HFFc6 (cell line): Measurements from ENCODE around the gene HOXD9. TPM values are rescaled to one million over a fixed set of nuclear protein-coding genes. Genes with fewer than 3 reads are reported as not detected.

Experiments used
- DNase-seq: peaks from one replicate; pipeline ENCODE4 v3.0.0-alpha.2; 2018
- H3K27ac Mint-ChIP-seq: 2 replicates; pipeline ENCODE4 v1.8.0; 2020; ENCODE audit warnings: mild to moderate bottlenecking, mixed read lengths
- H3K27me3 Mint-ChIP-seq: 2 replicates; pipeline ENCODE4 v1.8.0; 2021; ENCODE audit warnings: mild to moderate bottlenecking, moderate library complexity, mixed read lengths; ENCODE audit not compliant: insufficient read depth
- H3K36me3 Mint-ChIP-seq: 2 replicates; pipeline ENCODE4 v1.8.0; 2021; ENCODE audit warnings: low read depth, mixed read lengths
- H3K4me1 Mint-ChIP-seq: 2 replicates; pipeline ENCODE4 v1.8.0; 2020; ENCODE audit warnings: low read depth, mixed read lengths
- H3K4me3 Mint-ChIP-seq: 2 replicates; pipeline ENCODE4 v1.8.0; 2020; ENCODE audit warnings: mild to moderate bottlenecking, moderate library complexity, mixed read lengths
- H3K9me3 Mint-ChIP-seq: 2 replicates; pipeline ENCODE4 v1.8.0; 2020; ENCODE audit warnings: mild to moderate bottlenecking, mixed read lengths
- CTCF ChIP-seq: fragments of 200-600 bp; sonication (generic); IDR thresholded peaks from 2 replicates; pipeline ENCODE4 v1.5.0; 2021; ENCODE audit warnings: antibody characterized with exemption, mild to moderate bottlenecking
- total RNA-seq, 6 experiments: library from RNA; stranded (reverse); fragmentation: NEBNext Ultra II Directional; extraction: Animal tissue kit (Norgen Biotek cat#: 25700); gene quantifications; 2 replicates in 1 of 6; 3 replicates in 5 of 6; pipeline ENCODE4 v1.2.3, GENCODE V29; 2021

HOXD9 gene
- total RNA-seq, 6 experiments from 2014 or later = 2.1 to 2.7 (median 2.4) TPM

- Mint-ChIP-seq H3K27me3 (peaks cover 37% of the 10 kb centered on the region), H3K9me3 (no peaks in the 10 kb centered on the region), H3K36me3 (peaks cover 8% of the 10 kb centered on the region; the same call in 1 of the 2 replicates), H3K4me1 (peaks cover 27% of the 10 kb centered on the region), H3K4me3 (peak overlapping the region; percentile 86; the same call in 1 of the 2 replicates), H3K27ac (no peak overlapping the region)
- DNase-seq = no peak
- TF ChIP-seq CTCF = no peak
Measured at GRCh38 chr2:176094349-176094748, 28.2 kb upstream of the HOXD9 start.

GRCh38 chr2:176095421-176095820 lies 27.1 kb upstream of the HOXD9 start:
- H3K4me3 Mint-ChIP-seq = no peak overlapping the region
- no peak overlapping the region for H3K27ac Mint-ChIP-seq
- H3K9me3 Mint-ChIP-seq = no peaks in the 10 kb centered on the region
- DNase-seq = no peak
- peaks cover 30% of the 10 kb centered on the region for H3K27me3 Mint-ChIP-seq
- peaks cover 27% of the 10 kb centered on the region for H3K4me1 Mint-ChIP-seq
- TF ChIP-seq CTCF = no peak
- peaks cover 8% of the 10 kb centered on the region; the same call in 1 of the 2 replicates for H3K36me3 Mint-ChIP-seq

- DNase-seq = no peak
- Mint-ChIP-seq H3K36me3 (peaks cover 8% of the 10 kb centered on the region; the same call in 1 of the 2 replicates), H3K27me3 (peaks cover 24% of the 10 kb centered on the region)
Measured at GRCh38 chr2:176096243-176096985, 26.1 kb upstream of the HOXD9 start.

DNA sequence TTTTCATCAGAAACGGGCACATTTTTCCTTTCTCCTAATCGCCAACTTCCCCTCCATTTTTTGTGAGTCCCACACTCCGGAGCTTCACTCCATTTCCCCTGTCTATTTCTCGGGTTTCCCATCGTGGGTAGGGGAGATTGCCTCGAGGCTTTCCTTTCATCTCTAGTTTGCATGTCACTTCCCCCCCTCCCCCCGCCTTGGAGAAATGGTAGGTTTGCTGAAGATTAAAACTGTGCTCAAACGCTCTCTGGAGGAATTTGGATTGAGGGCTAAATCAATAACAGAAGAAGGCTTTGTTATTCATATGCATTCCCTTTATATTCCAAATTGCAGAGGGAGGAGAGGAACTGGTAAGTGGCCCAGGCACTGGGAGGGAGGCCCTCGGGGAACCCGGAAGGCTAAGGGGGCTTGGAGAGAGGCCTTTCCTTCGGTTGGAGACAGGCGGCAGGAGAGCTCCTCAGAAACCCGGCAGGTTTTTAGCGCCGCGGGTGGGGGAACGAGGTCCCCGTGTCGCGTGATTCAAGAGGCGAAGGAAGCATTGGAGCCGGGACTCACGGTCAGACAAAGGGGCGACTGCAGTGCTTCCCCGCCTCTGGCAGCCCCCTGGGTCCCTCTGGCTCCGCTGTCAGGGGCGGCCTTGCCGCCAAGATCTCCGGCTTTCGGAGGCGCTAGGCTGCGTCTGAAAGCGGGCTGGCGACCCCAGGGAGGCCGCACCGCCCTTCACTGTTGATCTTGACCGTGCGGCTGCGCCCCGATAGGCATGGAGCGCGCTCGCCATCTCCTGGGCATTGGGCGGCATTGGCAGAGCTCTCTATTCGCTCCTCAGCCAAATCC lies 25.3 kb upstream of the HOXD9 start:
- peak; percentile 87 for TF ChIP-seq CTCF
- Mint-ChIP-seq H3K27ac (peak overlapping the region; percentile 87), H3K4me1 (peaks cover 27% of the 10 kb centered on the region), H3K4me3 (peak overlapping the region; percentile 85), H3K27me3 (peaks cover 23% of the 10 kb centered on the region), H3K36me3 (peaks cover 8% of the 10 kb centered on the region; the same call in 1 of the 2 replicates), H3K9me3 (no peaks in the 10 kb centered on the region)
- DNase-seq = peak; percentile 65

More at GRCh38 chr2:176096243-176096985, 26.1 kb upstream of the HOXD9 start:
- peak overlapping the region; percentile 87 for H3K27ac Mint-ChIP-seq
- TF ChIP-seq CTCF = no peak
- H3K9me3 Mint-ChIP-seq = no peaks in the 10 kb centered on the region
- H3K4me3 Mint-ChIP-seq = peak overlapping the region; percentile 85
- peaks cover 27% of the 10 kb centered on the region for H3K4me1 Mint-ChIP-seq

GRCh38 chr2:176097820-176098365 lies 24.6 kb upstream of the HOXD9 start:
- Mint-ChIP-seq H3K27ac (peak overlapping the region; percentile 87; the same call in 1 of the 2 replicates), H3K4me3 (peak overlapping the region; percentile 85)

More at GRCh38 chr2:176097820-176098365, 24.6 kb upstream of the HOXD9 start:
- Mint-ChIP-seq H3K9me3 (no peaks in the 10 kb centered on the region), H3K27me3 (peaks cover 22% of the 10 kb centered on the region), H3K4me1 (peaks cover 28% of the 10 kb centered on the region), H3K36me3 (peaks cover 8% of the 10 kb centered on the region; the same call in 1 of the 2 replicates)
- TF ChIP-seq CTCF = peak; percentile 5; the same call in 1 of the 2 replicates
- DNase-seq = no peak
